Measurements from ENCODE around the gene ARMC12. TPM values are rescaled to one million over a fixed set of nuclear protein-coding genes. Genes with fewer than 3 reads are reported as not detected.

ARMC12 gene
- total and polyA plus RNA-seq, 10 of the 15 experiments (the other 5 are each of a cell fraction or from before 2014, with no cell fraction given): 0.10 to 1.6 (median 0.62) TPM

DNA sequence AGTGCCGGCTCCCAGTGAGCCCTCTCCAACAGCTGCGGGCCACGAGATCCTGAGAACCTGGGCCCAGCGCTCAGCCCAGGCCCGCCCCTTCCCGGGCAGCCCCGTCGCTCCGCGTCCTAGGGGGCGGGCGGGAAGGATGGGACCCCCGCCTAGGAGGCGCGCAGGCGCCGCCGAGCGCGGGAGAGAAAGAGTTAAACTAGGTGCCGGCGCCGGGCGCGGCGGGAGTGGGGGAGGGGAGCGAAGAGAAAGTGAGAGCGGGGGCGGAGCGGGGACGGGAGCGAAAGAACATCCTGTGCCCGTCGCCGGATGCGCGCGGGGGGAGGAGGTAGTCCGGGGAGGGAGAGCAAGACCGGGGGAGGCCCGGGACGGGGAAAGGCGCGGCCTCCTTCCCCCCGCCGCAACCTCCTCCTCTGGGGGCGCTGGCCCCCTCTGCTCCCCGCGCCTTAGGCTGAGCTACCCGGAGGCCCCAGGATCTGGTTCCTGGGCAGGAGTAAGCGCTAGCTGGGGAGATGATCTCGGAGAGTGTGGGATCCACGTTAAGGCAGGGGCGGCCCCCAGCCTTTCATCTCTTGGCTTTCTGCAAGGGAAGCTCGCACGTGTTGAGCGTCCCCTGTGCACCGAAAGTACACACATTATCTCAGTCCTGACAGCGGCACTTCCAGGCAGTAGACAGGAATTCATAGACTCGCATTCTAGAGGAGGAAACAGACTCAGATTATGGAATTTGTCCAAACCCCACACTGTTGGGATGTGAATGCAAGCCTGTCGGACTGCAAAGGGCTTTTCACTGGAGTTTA is 4.9 kb upstream of the ARMC12 start:
- Histone ChIP-seq H4K20me1 (ENCODE audit: control insufficient read depth, insufficient read depth) (no peaks in the 10 kb centered on the region), H3K4me3 (peak overlapping the region; percentile 86), H3K27me3 (replicated peaks in 1 of 2; ENCODE audit: control insufficient read depth in 2 of 2, insufficient read depth in 2 of 2, low read length in 1 of 2) (no peaks in the 10 kb centered on the region), H3K4me1 (ENCODE audit: control insufficient read depth, insufficient read depth, low read length) (peaks cover 44% of the 10 kb centered on the region), H3K36me3 (ENCODE audit: control insufficient read depth in 2 of 2, insufficient read depth in 2 of 2, low read length in 1 of 2) (no peaks in the 10 kb centered on the region), H3K27ac (ENCODE audit: control insufficient read depth, insufficient read depth) (peak overlapping the region; percentile 89), H2AFZ (ENCODE audit: control insufficient read depth, low read depth, low read length) (peak overlapping the region; percentile 92), H3K9me3 (replicated peaks; ENCODE audit: control insufficient read depth, insufficient read depth, low read length) (no peaks in the 10 kb centered on the region), H3K79me2 (ENCODE audit: control insufficient read depth, insufficient read depth, low read length) (no peaks in the 10 kb centered on the region; the same call in 1 of the 2 replicates), H3K4me2 (ENCODE audit: control insufficient read depth, insufficient read depth) (peak overlapping the region; percentile 95), H3K9ac (ENCODE audit: control insufficient read depth, insufficient read depth, low read length) (peak overlapping the region; percentile 87)
- peak; percentile 18 for FAIRE-seq
- no TSS peak for BruUV-seq (replicated peaks)
- POLR2A ChIA-PET: interaction anchor here (0.5 to 1.5 kb wide), 10 partner anchors 10 to 145 kb away, joined by 3 to 6 read pairs (median 3); no protein-coding TSS in a partner anchor
- peak; percentile 67 for DNase-seq (ENCODE audit: low read depth, low spot score)
- intact Hi-C loops (cut with micrococcal nuclease; ENCODE audit: unreplicated experiment): loop anchor here (1.0 to 10.0 kb wide), 3 partner anchors 44 to 435 kb away; partner anchors contain the start of genes DEF6, FKBP5 and PPARD
- 3% methylated on average over 28 of the region's 61 CpGs for WGBS (ENCODE audit: insufficient coverage, insufficient replicate concordance, low lambda C conversion rate, missing lambda C conversion rate)
- RAD21 ChIA-PET (ENCODE audit: unreplicated experiment): interaction anchor here (0.7 to 5.6 kb wide), 14 partner anchors 10 to 209 kb away, joined by 3 to 36 read pairs (median 4); no protein-coding TSS in a partner anchor
- SMC1A ChIA-PET (ENCODE audit: uncharacterized antibody, unreplicated experiment): interaction anchor here (0.7 to 3.6 kb wide), 18 partner anchors 12 to 146 kb away, joined by 3 to 47 read pairs (median 4); partner anchors contain the start of gene FKBP5
- in situ Hi-C loops (cut with MboI): no loop called here
- ATAC-seq: peak; percentile 70
- CTCF ChIA-PET: interaction anchor here (0.9 to 9.7 kb wide), 9 partner anchors 9 to 430 kb away, joined by 3 to 374 read pairs (median 4); no protein-coding TSS in a partner anchor
- no peak for TF ChIP-seq SMC3 (IDR thresholded peaks at IDR 0.05; ENCODE audit: borderline replicate concordance, low read length)
- TF ChIP-seq, protein P1, sequence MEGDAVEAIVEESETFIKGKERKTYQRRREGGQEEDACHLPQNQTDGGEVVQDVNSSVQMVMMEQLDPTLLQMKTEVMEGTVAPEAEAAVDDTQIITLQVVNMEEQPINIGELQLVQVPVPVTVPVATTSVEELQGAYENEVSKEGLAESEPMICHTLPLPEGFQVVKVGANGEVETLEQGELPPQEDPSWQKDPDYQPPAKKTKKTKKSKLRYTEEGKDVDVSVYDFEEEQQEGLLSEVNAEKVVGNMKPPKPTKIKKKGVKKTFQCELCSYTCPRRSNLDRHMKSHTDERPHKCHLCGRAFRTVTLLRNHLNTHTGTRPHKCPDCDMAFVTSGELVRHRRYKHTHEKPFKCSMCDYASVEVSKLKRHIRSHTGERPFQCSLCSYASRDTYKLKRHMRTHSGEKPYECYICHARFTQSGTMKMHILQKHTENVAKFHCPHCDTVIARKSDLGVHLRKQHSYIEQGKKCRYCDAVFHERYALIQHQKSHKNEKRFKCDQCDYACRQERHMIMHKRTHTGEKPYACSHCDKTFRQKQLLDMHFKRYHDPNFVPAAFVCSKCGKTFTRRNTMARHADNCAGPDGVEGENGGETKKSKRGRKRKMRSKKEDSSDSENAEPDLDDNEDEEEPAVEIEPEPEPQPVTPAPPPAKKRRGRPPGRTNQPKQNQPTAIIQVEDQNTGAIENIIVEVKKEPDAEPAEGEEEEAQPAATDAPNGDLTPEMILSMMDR (IDR thresholded peaks at IDR 0.05 in 2 of 3, conservative IDR thresholded peaks at IDR 0.05 in 1 of 3; ENCODE audit: control insufficient read depth in 2 of 3, extremely low read depth in 1 of 3, insufficient read depth in 1 of 3, low read depth in 3 of 3, low read length in 3 of 3): peak in 2 of 3 experiments; percentile 1 to 22; a peak in 1 of 6 replicates
- TF ChIP-seq SUZ12 (IDR thresholded peaks at IDR 0.05; ENCODE audit: unreplicated experiment): no peak
- peak; percentile 91 to 92 for TF ChIP-seq IKZF2 (IDR thresholded peaks at IDR 0.05)
- TF ChIP-seq, protein P2, sequence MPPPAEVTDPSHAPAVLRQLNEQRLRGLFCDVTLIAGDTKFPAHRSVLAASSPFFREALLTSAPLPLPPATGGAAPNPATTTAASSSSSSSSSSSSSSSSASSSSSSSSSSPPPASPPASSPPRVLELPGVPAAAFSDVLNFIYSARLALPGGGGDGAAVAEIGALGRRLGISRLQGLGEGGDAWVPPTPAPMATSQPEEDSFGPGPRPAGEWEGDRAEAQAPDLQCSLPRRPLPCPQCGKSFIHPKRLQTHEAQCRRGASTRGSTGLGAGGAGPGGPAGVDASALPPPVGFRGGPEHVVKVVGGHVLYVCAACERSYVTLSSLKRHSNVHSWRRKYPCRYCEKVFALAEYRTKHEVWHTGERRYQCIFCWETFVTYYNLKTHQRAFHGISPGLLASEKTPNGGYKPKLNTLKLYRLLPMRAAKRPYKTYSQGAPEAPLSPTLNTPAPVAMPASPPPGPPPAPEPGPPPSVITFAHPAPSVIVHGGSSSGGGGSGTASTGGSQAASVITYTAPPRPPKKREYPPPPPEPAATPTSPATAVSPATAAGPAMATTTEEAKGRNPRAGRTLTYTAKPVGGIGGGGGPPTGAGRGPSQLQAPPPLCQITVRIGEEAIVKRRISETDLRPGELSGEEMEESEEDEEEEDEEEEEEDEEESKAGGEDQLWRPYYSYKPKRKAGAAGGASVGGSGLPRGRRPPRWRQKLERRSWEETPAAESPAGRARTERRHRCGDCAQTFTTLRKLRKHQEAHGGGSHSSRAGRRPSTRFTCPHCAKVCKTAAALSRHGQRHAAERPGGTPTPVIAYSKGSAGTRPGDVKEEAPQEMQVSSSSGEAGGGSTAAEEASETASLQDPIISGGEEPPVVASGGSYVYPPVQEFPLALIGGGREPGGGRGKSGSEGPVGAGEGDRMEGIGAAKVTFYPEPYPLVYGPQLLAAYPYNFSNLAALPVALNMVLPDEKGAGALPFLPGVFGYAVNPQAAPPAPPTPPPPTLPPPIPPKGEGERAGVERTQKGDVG (CRISPR knock-in tag; IDR thresholded peaks at IDR 0.05): no peak
- TF ChIP-seq MTA3 (IDR thresholded peaks at IDR 0.05; ENCODE audit: borderline replicate concordance, low read length): no peak
- TF ChIP-seq, protein P3, sequence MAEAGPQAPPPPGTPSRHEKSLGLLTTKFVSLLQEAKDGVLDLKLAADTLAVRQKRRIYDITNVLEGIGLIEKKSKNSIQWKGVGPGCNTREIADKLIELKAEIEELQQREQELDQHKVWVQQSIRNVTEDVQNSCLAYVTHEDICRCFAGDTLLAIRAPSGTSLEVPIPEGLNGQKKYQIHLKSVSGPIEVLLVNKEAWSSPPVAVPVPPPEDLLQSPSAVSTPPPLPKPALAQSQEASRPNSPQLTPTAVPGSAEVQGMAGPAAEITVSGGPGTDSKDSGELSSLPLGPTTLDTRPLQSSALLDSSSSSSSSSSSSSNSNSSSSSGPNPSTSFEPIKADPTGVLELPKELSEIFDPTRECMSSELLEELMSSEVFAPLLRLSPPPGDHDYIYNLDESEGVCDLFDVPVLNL (IDR thresholded peaks at IDR 0.05; ENCODE audit: low read depth, low read length): no peak
- no peak; the same call in 1 of the 2 replicates for TF ChIP-seq BCL11A (IDR thresholded peaks at IDR 0.05; ENCODE audit: low read depth, low read length)
- TF ChIP-seq FOXK2 (IDR thresholded peaks at IDR 0.05): no peak
- no peak for TF ChIP-seq NRF1 (conservative IDR thresholded peaks at IDR 0.05; ENCODE audit: low read depth, low read length)
- TF ChIP-seq, protein P4, sequence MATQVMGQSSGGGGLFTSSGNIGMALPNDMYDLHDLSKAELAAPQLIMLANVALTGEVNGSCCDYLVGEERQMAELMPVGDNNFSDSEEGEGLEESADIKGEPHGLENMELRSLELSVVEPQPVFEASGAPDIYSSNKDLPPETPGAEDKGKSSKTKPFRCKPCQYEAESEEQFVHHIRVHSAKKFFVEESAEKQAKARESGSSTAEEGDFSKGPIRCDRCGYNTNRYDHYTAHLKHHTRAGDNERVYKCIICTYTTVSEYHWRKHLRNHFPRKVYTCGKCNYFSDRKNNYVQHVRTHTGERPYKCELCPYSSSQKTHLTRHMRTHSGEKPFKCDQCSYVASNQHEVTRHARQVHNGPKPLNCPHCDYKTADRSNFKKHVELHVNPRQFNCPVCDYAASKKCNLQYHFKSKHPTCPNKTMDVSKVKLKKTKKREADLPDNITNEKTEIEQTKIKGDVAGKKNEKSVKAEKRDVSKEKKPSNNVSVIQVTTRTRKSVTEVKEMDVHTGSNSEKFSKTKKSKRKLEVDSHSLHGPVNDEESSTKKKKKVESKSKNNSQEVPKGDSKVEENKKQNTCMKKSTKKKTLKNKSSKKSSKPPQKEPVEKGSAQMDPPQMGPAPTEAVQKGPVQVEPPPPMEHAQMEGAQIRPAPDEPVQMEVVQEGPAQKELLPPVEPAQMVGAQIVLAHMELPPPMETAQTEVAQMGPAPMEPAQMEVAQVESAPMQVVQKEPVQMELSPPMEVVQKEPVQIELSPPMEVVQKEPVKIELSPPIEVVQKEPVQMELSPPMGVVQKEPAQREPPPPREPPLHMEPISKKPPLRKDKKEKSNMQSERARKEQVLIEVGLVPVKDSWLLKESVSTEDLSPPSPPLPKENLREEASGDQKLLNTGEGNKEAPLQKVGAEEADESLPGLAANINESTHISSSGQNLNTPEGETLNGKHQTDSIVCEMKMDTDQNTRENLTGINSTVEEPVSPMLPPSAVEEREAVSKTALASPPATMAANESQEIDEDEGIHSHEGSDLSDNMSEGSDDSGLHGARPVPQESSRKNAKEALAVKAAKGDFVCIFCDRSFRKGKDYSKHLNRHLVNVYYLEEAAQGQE (IDR thresholded peaks at IDR 0.05; ENCODE audit: low read depth, low read length): no peak

Data from GM12878 (cell line).